Suprapubic skin (tissue), 3 donors: ENCODE data around the gene DCXR.

Source experiments
- POLR2A ChIP-seq, 2 donors: fragments of 450-650 bp; IDR thresholded peaks; one replicate each; pipeline ENCODE4 v1.6.1; 2017; ENCODE audit warnings: antibody characterized with exemption in 2 of 2, mild to moderate bottlenecking in 2 of 2, moderate library complexity in 2 of 2
- TF ChIP-seq, protein P1 (sequence below), 2 donors: fragments of 200-600 bp in 1 of 2; fragments of 450-650 bp in 1 of 2; sonication (generic) in 1 of 2; IDR thresholded peaks; one replicate each; pipeline ENCODE4 v1.5.1; 2016 to 2019; ENCODE audit warnings: antibody characterized with exemption in 2 of 2, mild to moderate bottlenecking in 1 of 2, moderate library complexity in 1 of 2

DNA sequence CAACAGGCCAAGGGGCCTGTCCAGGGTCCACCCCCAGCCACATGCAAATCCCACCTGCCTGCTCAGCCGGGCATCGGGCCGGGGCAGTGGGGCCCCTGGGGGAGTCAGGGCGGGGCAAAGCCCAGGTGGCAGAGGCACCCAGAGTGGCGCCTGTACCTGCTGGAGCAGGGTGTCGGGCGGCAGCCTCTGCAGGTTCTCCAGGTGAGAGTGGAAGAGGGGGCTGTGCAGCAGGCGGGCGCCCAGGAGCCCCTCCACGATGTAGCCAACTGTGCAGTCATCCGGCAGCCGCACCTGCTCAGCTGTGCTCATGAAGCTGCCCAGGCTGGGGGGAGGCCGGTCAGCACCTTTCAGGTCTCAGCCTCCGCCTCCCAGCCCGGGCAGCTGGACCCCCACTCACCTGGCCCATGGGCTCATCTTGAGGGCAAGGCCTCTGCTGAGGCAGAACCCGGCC is 12.0 kb upstream of the DCXR start:
- TF ChIP-seq, protein P1, sequence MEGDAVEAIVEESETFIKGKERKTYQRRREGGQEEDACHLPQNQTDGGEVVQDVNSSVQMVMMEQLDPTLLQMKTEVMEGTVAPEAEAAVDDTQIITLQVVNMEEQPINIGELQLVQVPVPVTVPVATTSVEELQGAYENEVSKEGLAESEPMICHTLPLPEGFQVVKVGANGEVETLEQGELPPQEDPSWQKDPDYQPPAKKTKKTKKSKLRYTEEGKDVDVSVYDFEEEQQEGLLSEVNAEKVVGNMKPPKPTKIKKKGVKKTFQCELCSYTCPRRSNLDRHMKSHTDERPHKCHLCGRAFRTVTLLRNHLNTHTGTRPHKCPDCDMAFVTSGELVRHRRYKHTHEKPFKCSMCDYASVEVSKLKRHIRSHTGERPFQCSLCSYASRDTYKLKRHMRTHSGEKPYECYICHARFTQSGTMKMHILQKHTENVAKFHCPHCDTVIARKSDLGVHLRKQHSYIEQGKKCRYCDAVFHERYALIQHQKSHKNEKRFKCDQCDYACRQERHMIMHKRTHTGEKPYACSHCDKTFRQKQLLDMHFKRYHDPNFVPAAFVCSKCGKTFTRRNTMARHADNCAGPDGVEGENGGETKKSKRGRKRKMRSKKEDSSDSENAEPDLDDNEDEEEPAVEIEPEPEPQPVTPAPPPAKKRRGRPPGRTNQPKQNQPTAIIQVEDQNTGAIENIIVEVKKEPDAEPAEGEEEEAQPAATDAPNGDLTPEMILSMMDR (IDR thresholded peaks at IDR 0.05): no peak
- TF ChIP-seq POLR2A (IDR thresholded peaks at IDR 0.05): no peak
